Left forelimb (tissue), 1 donor: ENCODE measurements around the gene BMI1.

ENCODE experiments used
- DNase-seq: peaks from one replicate; pipeline ENCODE4 v3.0.0-alpha.2; 2018; ENCODE audit warnings: low spot score

The BMI1 gene

GRCh38 chr10:22319980-22320558 lies 830 bp upstream of the BMI1 start:
- DNase-seq, result no peak

GRCh38 chr10:22321156-22321923 lies 441 bp downstream of the BMI1 start:
- DNase-seq, result no peak

- DNase-seq, result peak; percentile 76
Observed at GRCh38 chr10:22321924-22322640, 1.2 kb downstream of the BMI1 start.

- DNase-seq, result no peak
Observed at GRCh38 chr10:22322641-22323160, 1.8 kb downstream of the BMI1 start.

GRCh38 chr10:22323538-22324305 lies 2.8 kb downstream of the BMI1 start:
- DNase-seq, result no peak

GRCh38 chr10:22324413-22324812 lies 3.5 kb downstream of the BMI1 start:
- DNase-seq, result no peak

- DNase-seq, result no peak
Observed at GRCh38 chr10:22324893-22325271, 4.0 kb downstream of the BMI1 start.

- DNase-seq, result peak; percentile 83
Observed at GRCh38 chr10:22325272-22326144, 4.6 kb downstream of the BMI1 start.

GRCh38 chr10:22326145-22326702 lies 5.3 kb downstream of the BMI1 start:
- no peak for DNase-seq

GRCh38 chr10:22329150-22329549 lies 8.3 kb downstream of the BMI1 start:
- DNase-seq, result no peak

- no peak for DNase-seq
Observed at GRCh38 chr10:22332116-22332692, 11.3 kb downstream of the BMI1 start.

GRCh38 chr10:22333167-22333974 lies 12.5 kb downstream of the BMI1 start:
- no peak for DNase-seq

- no peak for DNase-seq
Observed at GRCh38 chr10:22333975-22334282, 13.0 kb downstream of the BMI1 start.

GRCh38 chr10:22334414-22335172 lies 13.7 kb downstream of the BMI1 start:
- peak; percentile 78 for DNase-seq

GRCh38 chr10:22335173-22335933 lies 14.5 kb downstream of the BMI1 start:
- peak; percentile 78 for DNase-seq

- no peak for DNase-seq
Observed at GRCh38 chr10:22338185-22338900, 17.4 kb downstream of the BMI1 start.

- DNase-seq, result no peak
Observed at GRCh38 chr10:22338931-22339330, 18.0 kb downstream of the BMI1 start.
